ENCODE data around the gene AXIN2.

DNA sequence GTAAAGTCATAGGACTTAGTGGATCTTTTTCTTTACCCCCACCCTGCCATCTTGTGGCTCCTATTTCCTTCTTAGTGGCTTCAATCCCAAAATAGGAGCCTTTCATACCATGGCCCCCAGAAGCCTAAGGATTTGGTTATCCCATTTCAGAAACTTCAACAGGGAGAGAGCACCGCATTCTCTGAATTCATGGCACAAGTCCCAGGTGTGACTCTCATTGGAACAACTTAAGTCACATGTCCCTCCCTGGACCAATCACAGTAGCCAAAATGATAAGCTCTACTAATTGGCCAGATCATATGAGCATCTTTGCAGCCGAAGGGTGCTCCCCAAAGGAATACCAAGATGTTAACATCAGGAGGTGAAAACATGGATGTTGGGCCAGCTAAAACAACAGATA is 43.2 kb downstream of the AXIN2 start:
- no peak for TF ChIP-seq ZNF274 (IDR thresholded peaks at IDR 0.05; ENCODE audit: low read depth, low read length)
- TF ChIP-seq YY1 (IDR thresholded peaks at IDR 0.05; ENCODE audit: insufficient read depth, insufficient read length): no peak
- no peak for TF ChIP-seq SUZ12 (IDR thresholded peaks at IDR 0.05; ENCODE audit: extremely low read depth, insufficient read depth, insufficient read length)

Data from NT2/D1 (cell line).